SU-DHL-6 (cell line): ENCODE results near the gene DCTPP1.

ENCODE experiments used
- EZH2phosphoT487 ChIP-seq: fragments of 200-600 bp; sonication (generic), shearing (Covaris generic); conservative IDR thresholded peaks from 2 replicates; pipeline ENCODE4 v1.6.1; 2018; ENCODE audit warnings: mild to moderate bottlenecking, antibody characterized with exemption, low read length, moderate library complexity, mixed read lengths
- TF ChIP-seq, protein P1 (sequence below): fragments of 200-600 bp; sonication (generic); IDR thresholded peaks from one replicate; pipeline ENCODE4 v1.5.1; 2017; ENCODE audit warnings: antibody characterized with exemption, mild to moderate bottlenecking, low read length, moderate library complexity; ENCODE audit not compliant: insufficient read depth, poor library complexity, severe bottlenecking

DNA sequence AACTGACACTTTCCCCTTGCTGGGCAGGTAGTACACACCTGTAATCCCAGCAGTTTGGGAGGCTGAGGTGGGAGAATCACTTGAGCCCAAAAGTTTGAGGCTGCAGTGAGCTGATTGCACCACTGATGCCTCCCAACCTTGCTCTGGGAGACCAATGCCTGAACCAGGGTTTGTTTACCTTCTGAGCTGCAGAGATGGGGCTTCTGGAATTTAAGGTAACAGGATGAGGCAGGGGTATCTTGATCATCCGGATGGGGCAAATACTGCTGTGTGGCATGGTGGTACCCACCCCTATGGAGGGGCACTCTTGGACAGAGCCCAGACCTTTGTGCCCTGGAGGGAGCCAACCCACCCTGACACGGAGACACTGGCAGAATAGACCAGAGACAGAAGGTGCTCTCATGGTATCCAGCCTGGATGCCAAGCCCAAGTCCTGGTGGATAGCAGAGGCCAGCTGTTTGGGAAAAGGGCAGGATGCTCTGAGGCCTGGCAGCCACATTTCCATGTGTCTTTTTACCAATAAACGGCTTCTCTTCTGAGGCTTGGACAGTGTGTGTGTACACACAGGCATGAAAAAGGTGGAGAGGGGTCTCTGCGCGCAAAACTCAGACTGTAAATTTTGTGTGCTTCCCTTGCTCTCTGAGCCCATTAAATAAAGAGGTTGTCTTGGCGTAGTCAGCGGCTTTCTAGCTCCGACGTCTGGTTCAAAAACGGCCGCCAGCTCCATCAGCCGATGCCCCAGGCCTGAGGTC lies 30.2 kb downstream of the DCTPP1 start:
- TF ChIP-seq, protein P1, sequence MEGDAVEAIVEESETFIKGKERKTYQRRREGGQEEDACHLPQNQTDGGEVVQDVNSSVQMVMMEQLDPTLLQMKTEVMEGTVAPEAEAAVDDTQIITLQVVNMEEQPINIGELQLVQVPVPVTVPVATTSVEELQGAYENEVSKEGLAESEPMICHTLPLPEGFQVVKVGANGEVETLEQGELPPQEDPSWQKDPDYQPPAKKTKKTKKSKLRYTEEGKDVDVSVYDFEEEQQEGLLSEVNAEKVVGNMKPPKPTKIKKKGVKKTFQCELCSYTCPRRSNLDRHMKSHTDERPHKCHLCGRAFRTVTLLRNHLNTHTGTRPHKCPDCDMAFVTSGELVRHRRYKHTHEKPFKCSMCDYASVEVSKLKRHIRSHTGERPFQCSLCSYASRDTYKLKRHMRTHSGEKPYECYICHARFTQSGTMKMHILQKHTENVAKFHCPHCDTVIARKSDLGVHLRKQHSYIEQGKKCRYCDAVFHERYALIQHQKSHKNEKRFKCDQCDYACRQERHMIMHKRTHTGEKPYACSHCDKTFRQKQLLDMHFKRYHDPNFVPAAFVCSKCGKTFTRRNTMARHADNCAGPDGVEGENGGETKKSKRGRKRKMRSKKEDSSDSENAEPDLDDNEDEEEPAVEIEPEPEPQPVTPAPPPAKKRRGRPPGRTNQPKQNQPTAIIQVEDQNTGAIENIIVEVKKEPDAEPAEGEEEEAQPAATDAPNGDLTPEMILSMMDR, result no peak
- TF ChIP-seq EZH2phosphoT487, result no peak
